A549 (cell line): ENCODE data around the gene CTIF. TPM values are rescaled to one million over a fixed set of nuclear protein-coding genes. Genes with fewer than 3 reads are reported as not detected.

Source experiments
- ATAC-seq, 2 experiments: fragments of 200-7000 bp in 1 of 2; fragments of >200 bp in 1 of 2; cut with Nextera tagmentation in 1 of 2; cut with Tn5 transposase in 1 of 2; 3 replicates each; pipeline versions ENCODE4 v1.8.0 to v1.9.1; 2018 to 2020; ENCODE audit warnings: mild to moderate bottlenecking in 1 of 2, moderate library complexity in 1 of 2
- CTCF ChIA-PET: fragments of 300-600 bp; sonication (Branson Sonifier 250); formaldehyde crosslinking; extraction: SDS; loops from one replicate; lab custom pipeline; 2021; ENCODE audit warnings: antibody characterized with exemption, inconsistent platforms; lab: Yijun Ruan, JAX
- POLR2A ChIA-PET: fragments of 350-600 bp; formaldehyde crosslinking; extraction: SDS; loops from one replicate; lab custom pipeline; 2021; ENCODE audit warnings: antibody characterized with exemption, inconsistent platforms; lab: Yijun Ruan, JAX
- DNase-seq, 2 experiments: peaks; one replicate each; pipeline versions ENCODE4 v3.0.0 to v3.0.0-alpha.2; 2011 to 2016; ENCODE audit warnings: low read depth in 1 of 2, low spot score in 1 of 2
- FAIRE-seq: peaks from 2 replicates; lab custom pipeline; 2011; peaks lifted over from hg19 to GRCh38; lab: Jason Lieb, UNC
- H3K27ac ChIP-seq, 2 experiments: fragments of >200 bp; sonication (Bioruptor Twin); formaldehyde crosslinking; 3 replicates each; pipeline ENCODE4 v1.5.1; 2016 to 2017
- H3K4me1 ChIP-seq: fragments of >200 bp; sonication (Bioruptor Twin); formaldehyde crosslinking; 3 replicates; pipeline ENCODE4 v1.6.1; 2016
- H3K4me2 ChIP-seq: fragments of >200 bp; sonication (Bioruptor Twin); formaldehyde crosslinking; 3 replicates; pipeline ENCODE4 v1.6.1; 2016
- H3K4me3 ChIP-seq: fragments of >200 bp; sonication (Bioruptor Twin); formaldehyde crosslinking; 3 replicates; pipeline ENCODE4 v1.5.1; 2016
- H3K9me3 ChIP-seq: fragments of >200 bp; sonication (Bioruptor Twin); formaldehyde crosslinking; 3 replicates; pipeline ENCODE4 v1.6.1; 2016
- CTCF ChIP-seq: fragments of >200 bp; sonication (Bioruptor Twin); formaldehyde crosslinking; IDR thresholded peaks from 3 replicates; pipeline ENCODE4 v1.5.1; 2016
- EP300 ChIP-seq, 2 experiments: fragments of >200 bp; sonication (Bioruptor Twin); formaldehyde crosslinking; IDR thresholded peaks; 2 replicates in 1 of 2; 3 replicates in 1 of 2; pipeline ENCODE4 v1.6.1; 2016 to 2017
- ESRRA ChIP-seq: fragments of 150-350 bp; IDR thresholded peaks from 2 replicates; pipeline ENCODE4 v1.6.1; 2014; ENCODE audit warnings: mild to moderate bottlenecking, low read length, borderline replicate concordance
- FOSB ChIP-seq: fragments of 250-450 bp; sonication (Bioruptor Pico); IDR thresholded peaks from 2 replicates; pipeline ENCODE4 v1.5.0; 2020; ENCODE audit warnings: mild to moderate bottlenecking, moderate library complexity
- HES2 ChIP-seq: fragments of >200 bp; sonication (Bioruptor Twin); formaldehyde crosslinking; IDR thresholded peaks from 2 replicates; pipeline ENCODE4 v1.6.1; 2016
- HEYL ChIP-seq: fragments of 250-450 bp; sonication (Bioruptor Pico); IDR thresholded peaks from 2 replicates; pipeline ENCODE4 v1.8.0; 2021; ENCODE audit warnings: mild to moderate bottlenecking, moderate library complexity
- KDM1A ChIP-seq: fragments of 200-600 bp; sonication (generic); IDR thresholded peaks from 2 replicates; pipeline ENCODE4 v1.6.1; 2016; ENCODE audit warnings: low read depth, mild to moderate bottlenecking
- MAX ChIP-seq: IDR thresholded peaks from 2 replicates; pipeline ENCODE4 v1.6.1; 2012
- MAZ ChIP-seq: fragments of 150-350 bp; IDR thresholded peaks from 2 replicates; pipeline ENCODE4 v1.6.1; 2014; ENCODE audit warnings: antibody characterized with exemption, low read depth, low read length, borderline replicate concordance
- PBX3 ChIP-seq: IDR thresholded peaks from 2 replicates; pipeline ENCODE4 v1.6.1; 2012
- POLR2AphosphoS2 ChIP-seq: conservative IDR thresholded peaks from 2 replicates; pipeline ENCODE4 v1.6.1; 2012; ENCODE audit warnings: low read length, improper control_type of control experiment, inconsistent platforms
- RAD21 ChIP-seq, 2 experiments: fragments of >200 bp in 1 of 2; sonication (Bioruptor Twin) in 1 of 2; formaldehyde crosslinking in 1 of 2; IDR thresholded peaks in 1 of 2; conservative IDR thresholded peaks in 1 of 2; 2 replicates in 1 of 2; 3 replicates in 1 of 2; pipeline ENCODE4 v1.6.1; 2012 to 2018; ENCODE audit warnings: inconsistent platforms in 1 of 2
- RCOR1 ChIP-seq: fragments of 150-350 bp; IDR thresholded peaks from 2 replicates; pipeline ENCODE4 v1.6.1; 2014; ENCODE audit warnings: antibody characterized with exemption, low read length, low read depth
- TFCP2L1 ChIP-seq: fragments of 250-450 bp; sonication (Bioruptor Pico); IDR thresholded peaks from 2 replicates; pipeline ENCODE4 v1.5.0; 2021; ENCODE audit warnings: mild to moderate bottlenecking
- ZNF302 ChIP-seq: fragments of 250-450 bp; sonication (Bioruptor Pico); IDR thresholded peaks from 2 replicates; pipeline ENCODE4 v1.9.0; 2021; ENCODE audit warnings: inconsistent platforms, mild to moderate bottlenecking, moderate library complexity
- WGBS: methylation state at CpG from one replicate; pipeline ENCODE4 v1.1.6; 2017; ENCODE audit errors: missing lambda C conversion rate; 5-methylcytosine and 5-hydroxymethylcytosine counted together
- polyA plus RNA-seq, 4 experiments: library from polyadenylated mRNA; depleted of rRNA in 3 of 4; stranded (reverse); fragments of >200 nt; fragmentation: RNase III in 1 of 4; extraction: RNeasy Plus Mini Kit Qiagen cat#74134 plus additional on column Dnase treatment in 1 of 4; gene quantifications; 2 replicates in 3 of 4; 3 replicates in 1 of 4; pipeline ENCODE4 v1.2.3, GENCODE V29; 2011 to 2017

The CTIF gene
- polyA plus RNA-seq, 2 of the 4 experiments (the other 2 are of a cell fraction), result 17.0 to 24.7 TPM

- WGBS, result 76% methylated on average over 2 of the region's 2 CpGs
- TF ChIP-seq ZNF302, result no peak
- TF ChIP-seq HES2, result no peak
- no peak for TF ChIP-seq EP300 (IDR thresholded peaks at IDR 0.05)
- no peak for TF ChIP-seq HEYL (CRISPR knock-in tag)
- no peak for TF ChIP-seq MAZ
- no peak for TF ChIP-seq KDM1A
- no peak for TF ChIP-seq CTCF
- no peak for TF ChIP-seq POLR2AphosphoS2
- TF ChIP-seq PBX3, result no peak
- no peak for TF ChIP-seq FOSB (CRISPR knock-in tag)
- no peak for TF ChIP-seq ESRRA
- no peak for TF ChIP-seq RCOR1
- no peaks in the 10 kb centered on the region for H3K9me3 ChIP-seq
- POLR2A ChIA-PET, result no interaction called here
- ATAC-seq (no peak), DNase-seq (no peak), FAIRE-seq (no peak)
- CTCF ChIA-PET, result interaction anchor here (1.9 to 2.0 kb wide), 2 partner anchors 14 to 60 kb away, joined by 6 to 8 read pairs; no protein-coding TSS in a partner anchor
- H3K4me1 ChIP-seq, result peaks cover 17% of the 10 kb centered on the region
- no peak overlapping the region for H3K4me3 ChIP-seq
- H3K27ac ChIP-seq, result 0 out of 6 replicates have a peak overlapping the region, but pooled peaks of 1 of the 2 experiments have one; percentile 3
- H3K4me2 ChIP-seq, result no peak overlapping the region
Observed at GRCh38 chr18:48535956-48536355, 2.9 kb upstream of the CTIF start.

GRCh38 chr18:48536516-48536915, 2.3 kb upstream of the CTIF start:
- DNase-seq, result no peak
- POLR2A ChIA-PET, result no interaction called here
- Histone ChIP-seq H3K9me3 (no peaks in the 10 kb centered on the region), H3K4me2 (no peak overlapping the region), H3K27ac (no peak overlapping the region), H3K4me3 (no peak overlapping the region), H3K4me1 (peaks cover 18% of the 10 kb centered on the region)
- ATAC-seq, result no peak
- no peak for FAIRE-seq
- WGBS, result 90% methylated on average over 6 of the region's 6 CpGs
- no peak for TF ChIP-seq RAD21 (conservative IDR thresholded peaks at IDR 0.05 in 1 of 2, IDR thresholded peaks at IDR 0.05 in 1 of 2)
- CTCF ChIA-PET, result interaction anchor here (1.9 to 2.0 kb wide), 2 partner anchors 15 to 61 kb away, joined by 6 to 8 read pairs; no protein-coding TSS in a partner anchor

GRCh38 chr18:48539406-48540250, 797 bp downstream of the CTIF start:
- peak; percentile 40; the same call in 1 of the 2 replicates for TF ChIP-seq MAX
- TF ChIP-seq TFCP2L1 (CRISPR knock-in tag), result no peak
- TF ChIP-seq, all 56 proteins: peak for 1
- Histone ChIP-seq H3K4me3 (peak overlapping the region; percentile 82), H3K4me2 (peak overlapping the region; percentile 81), H3K4me1 (peaks cover 34% of the 10 kb centered on the region), H3K9me3 (no peaks in the 10 kb centered on the region), H3K27ac (peak overlapping the region; percentile 84 to 98)
- CTCF ChIA-PET, result interaction anchor here (0.8 kb wide), 2 partner anchors 64 to 513 kb away, joined by 3 to 5 read pairs; no protein-coding TSS in a partner anchor
- FAIRE-seq (no peak), ATAC-seq (peak; percentile 45 to 55), DNase-seq (peak; percentile 8 to 39)
- WGBS, result 0% methylated on average over 12 of the region's 70 CpGs
- POLR2A ChIA-PET, result no interaction called here
